Body of pancreas (tissue), 4 donors: ENCODE data around the gene LAMA5.

Experiments used
- POLR2A ChIP-seq, 3 donors: fragments of 450-650 bp; IDR thresholded peaks; one replicate each; pipeline ENCODE4 v1.6.1; 2016; ENCODE audit warnings: antibody characterized with exemption in 3 of 3, mild to moderate bottlenecking in 2 of 3
- TF ChIP-seq, protein P1 (sequence below), 7 experiments: fragments of 450-650 bp in 4 of 7; fragments of 200-600 bp in 3 of 7; sonication (generic) in 3 of 7; IDR thresholded peaks; one replicate each; pipeline ENCODE4 v1.5.1; 2016 to 2019; ENCODE audit warnings: antibody characterized with exemption in 7 of 7

DNA sequence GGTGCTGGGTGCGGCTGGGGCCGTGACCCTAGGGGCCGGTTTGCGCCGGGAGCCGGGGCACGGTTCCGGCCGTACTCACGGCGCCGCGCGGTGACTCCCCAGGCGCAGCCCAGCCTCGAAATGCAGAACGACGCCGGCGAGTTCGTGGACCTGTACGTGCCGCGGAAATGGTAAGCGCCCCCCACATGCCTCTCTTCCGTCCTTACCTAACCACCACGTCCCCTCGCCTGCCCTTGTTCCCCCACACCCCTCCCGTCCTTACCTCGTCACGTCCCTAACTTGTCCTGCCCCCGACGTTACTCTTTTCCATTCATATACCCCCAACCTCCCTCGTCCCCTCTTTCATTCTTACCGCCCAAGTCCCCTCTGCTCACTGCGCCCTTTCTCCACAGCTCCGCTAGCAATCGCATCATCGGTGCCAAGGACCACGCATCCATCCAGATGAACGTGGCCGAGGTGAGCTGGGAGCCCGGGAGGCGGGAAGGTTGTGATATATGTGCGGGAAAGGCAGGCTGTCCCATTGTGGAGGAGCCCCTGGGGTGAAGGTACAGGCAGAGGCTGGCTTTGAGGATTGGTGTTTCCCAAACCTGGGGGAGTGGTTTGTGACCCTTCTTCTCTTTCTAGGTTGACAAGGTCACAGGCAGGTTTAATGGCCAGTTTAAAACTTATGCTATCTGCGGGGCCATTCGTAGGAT, 20.3 kb upstream of the LAMA5 start:
- TF ChIP-seq, protein P1, sequence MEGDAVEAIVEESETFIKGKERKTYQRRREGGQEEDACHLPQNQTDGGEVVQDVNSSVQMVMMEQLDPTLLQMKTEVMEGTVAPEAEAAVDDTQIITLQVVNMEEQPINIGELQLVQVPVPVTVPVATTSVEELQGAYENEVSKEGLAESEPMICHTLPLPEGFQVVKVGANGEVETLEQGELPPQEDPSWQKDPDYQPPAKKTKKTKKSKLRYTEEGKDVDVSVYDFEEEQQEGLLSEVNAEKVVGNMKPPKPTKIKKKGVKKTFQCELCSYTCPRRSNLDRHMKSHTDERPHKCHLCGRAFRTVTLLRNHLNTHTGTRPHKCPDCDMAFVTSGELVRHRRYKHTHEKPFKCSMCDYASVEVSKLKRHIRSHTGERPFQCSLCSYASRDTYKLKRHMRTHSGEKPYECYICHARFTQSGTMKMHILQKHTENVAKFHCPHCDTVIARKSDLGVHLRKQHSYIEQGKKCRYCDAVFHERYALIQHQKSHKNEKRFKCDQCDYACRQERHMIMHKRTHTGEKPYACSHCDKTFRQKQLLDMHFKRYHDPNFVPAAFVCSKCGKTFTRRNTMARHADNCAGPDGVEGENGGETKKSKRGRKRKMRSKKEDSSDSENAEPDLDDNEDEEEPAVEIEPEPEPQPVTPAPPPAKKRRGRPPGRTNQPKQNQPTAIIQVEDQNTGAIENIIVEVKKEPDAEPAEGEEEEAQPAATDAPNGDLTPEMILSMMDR (IDR thresholded peaks at IDR 0.05): no peak
- no peak for TF ChIP-seq POLR2A (IDR thresholded peaks at IDR 0.05)
